Kidney (tissue), 14 donors: ENCODE data around the gene HGF. TPM values are rescaled to one million over a fixed set of nuclear protein-coding genes. Genes with fewer than 3 reads are reported as not detected.

Experiments used
- DNase-seq, 5 donors: peaks; one replicate each; pipeline ENCODE4 v3.0.0-alpha.2; 2013 to 2020
- FAIRE-seq: peaks from 2 replicates; lab custom pipeline; 2012; peaks lifted over from hg19 to GRCh38; lab: Jason Lieb, UNC
- H3K27ac ChIP-seq, 2 donors: one replicate each; pipeline ENCODE4 v1.7.0; 2013; ENCODE audit warnings: low read depth in 2 of 2, low read length in 2 of 2, inconsistent platforms in 1 of 2
- H3K27me3 ChIP-seq: one replicate; pipeline ENCODE4 v1.7.1; 2013; ENCODE audit warnings: low read length, inconsistent platforms; ENCODE audit not compliant: control insufficient read depth, insufficient read depth
- H3K36me3 ChIP-seq, 3 donors: one replicate each; pipeline versions ENCODE4 v1.7.0 to v1.7.1; 2013; ENCODE audit warnings: low read length in 3 of 3, control low read depth in 1 of 3, inconsistent platforms in 1 of 3; ENCODE audit not compliant: insufficient read depth in 3 of 3, control insufficient read depth in 2 of 3
- H3K4me1 ChIP-seq, 3 donors: one replicate each; pipeline versions ENCODE4 v1.7.0 to v1.7.1; 2013; ENCODE audit warnings: low read length in 3 of 3, inconsistent platforms in 1 of 3, low read depth in 1 of 3; ENCODE audit not compliant: control insufficient read depth in 2 of 3, insufficient read depth in 2 of 3
- H3K4me3 ChIP-seq, 3 donors: one replicate each; pipeline versions ENCODE4 v1.7.0 to v1.8.1; 2013; ENCODE audit warnings: low read length in 3 of 3, control low read depth in 1 of 3, inconsistent platforms in 1 of 3
- H3K9ac ChIP-seq, 3 donors: one replicate each; pipeline versions ENCODE4 v1.7.0 to v1.7.1; 2013; ENCODE audit warnings: low read length in 3 of 3, control low read depth in 1 of 3, inconsistent platforms in 1 of 3
- H3K9me3 ChIP-seq, 3 donors: one replicate each; pipeline versions ENCODE4 v1.7.0 to v1.7.1; 2013; ENCODE audit warnings: low read length in 3 of 3, control low read depth in 1 of 3, inconsistent platforms in 1 of 3; ENCODE audit not compliant: control insufficient read depth in 2 of 3, insufficient read depth in 1 of 3
- CTCF ChIP-seq: IDR thresholded peaks from 3 replicates; pipeline ENCODE4 v1.5.1; 2012; ENCODE audit warnings: mild to moderate bottlenecking, moderate library complexity, borderline replicate concordance; ENCODE audit not compliant: insufficient read depth; ENCODE audit errors: extremely low read depth
- intact Hi-C: fragments of 100-400 bp; cut with DNase I; formaldehyde crosslinking; loops from one replicate; pipeline ENCODE4 v1.11.1; 2022
- polyA plus RNA-seq: library from polyadenylated mRNA; stranded (reverse); fragments of 350-450 nt; fragmentation: Illumina TruSeq; extraction: RNeasy Lipid Tissue Mini Kit (QIAGEN cat#74804); gene quantifications from one replicate; pipeline ENCODE4 v1.2.3, GENCODE V29; 2014; ENCODE audit warnings: low read depth, low replicate concordance; ENCODE audit not compliant: insufficient read depth
- total RNA-seq: library from RNA; stranded (reverse); fragmentation: NEBNext Ultra II Directional; extraction: Animal tissue kit (Norgen Biotek cat#: 25700); gene quantifications from one replicate; pipeline ENCODE4 v1.2.1, GENCODE V29; 2021
- donor health status: control.
- donor health status: control.
- donor health status: control.
- donor health status: control.
- donor health status: control.
- donor health status: DM: yes; HTN: yes; CAD: no.
- donor health status: Normal renal cell carcinoma (clear cell type).

The HGF gene
- total and polyA plus RNA-seq, 2 donors from 2014 or later: 2.6 to 23.8 TPM

- intact Hi-C loops: no loop called here
- H3K27ac ChIP-seq: no peak overlapping the region
- peaks cover 0 to 5% (median 0%) of the 10 kb centered on the region in 3 donors for H3K9me3 ChIP-seq
- no peak overlapping the region for H3K4me3 ChIP-seq
- TF ChIP-seq CTCF: no peak
- no peaks in the 10 kb centered on the region for H3K4me1 ChIP-seq
- H3K9ac ChIP-seq: no peak overlapping the region
- H3K36me3 ChIP-seq: no peaks in the 10 kb centered on the region
- FAIRE-seq (no peak), DNase-seq (peak in 2 of 5 donors; percentile 3 to 12)
- H3K27me3 ChIP-seq: no peaks in the 10 kb centered on the region
Observed at GRCh38 chr7:81743201-81743600, 26.6 kb downstream of the HGF start.

- H3K9ac ChIP-seq: no peak overlapping the region
- no peaks in the 10 kb centered on the region for H3K36me3 ChIP-seq
- peaks cover 0 to 5% (median 0%) of the 10 kb centered on the region in 3 donors for H3K9me3 ChIP-seq
- H3K27ac ChIP-seq: no peak overlapping the region
- intact Hi-C loops: no loop called here
- FAIRE-seq: no peak
- no peak for DNase-seq
- H3K4me1 ChIP-seq: no peaks in the 10 kb centered on the region
- no peak for TF ChIP-seq CTCF
- no peaks in the 10 kb centered on the region for H3K27me3 ChIP-seq
- H3K4me3 ChIP-seq: no peak overlapping the region
Observed at GRCh38 chr7:81740403-81740802, 29.4 kb downstream of the HGF start.

GRCh38 chr7:81736091-81736490 lies 33.8 kb downstream of the HGF start:
- Histone ChIP-seq H3K9me3 (peaks cover 0 to 5% (median 0%) of the 10 kb centered on the region in 3 donors), H3K27ac (no peak overlapping the region), H3K4me1 (no peaks in the 10 kb centered on the region), H3K4me3 (no peak overlapping the region), H3K36me3 (no peaks in the 10 kb centered on the region), H3K27me3 (no peaks in the 10 kb centered on the region), H3K9ac (no peak overlapping the region)
- no peak for TF ChIP-seq CTCF
- FAIRE-seq (no peak), DNase-seq (no peak)
- intact Hi-C loops: no loop called here

- Histone ChIP-seq H3K27ac (no peak overlapping the region), H3K9ac (no peak overlapping the region), H3K4me3 (no peak overlapping the region), H3K9me3 (no peaks in the 10 kb centered on the region), H3K27me3 (no peaks in the 10 kb centered on the region), H3K4me1 (no peaks in the 10 kb centered on the region), H3K36me3 (no peaks in the 10 kb centered on the region)
- DNase-seq (no peak), FAIRE-seq (no peak)
- intact Hi-C loops: no loop called here
- TF ChIP-seq CTCF: no peak
Observed at GRCh38 chr7:81725812-81726127, 44.1 kb downstream of the HGF start.
